RWPE1 (cell line): ENCODE measurements around the gene VPS37C.

Experiments used
- CTCF ChIA-PET: fragments of 350-600 bp; sonication (Branson Sonifier 250); formaldehyde crosslinking; extraction: SDS; loops from one replicate; lab custom pipeline; 2021; lab: Yijun Ruan, JAX
- POLR2A ChIA-PET: fragments of 400-600 bp; formaldehyde crosslinking; extraction: SDS; loops from one replicate; lab custom pipeline; 2020; ENCODE audit warnings: antibody characterized with exemption; ENCODE audit not compliant: low non-redundant PET; lab: Yijun Ruan, JAX
- DNase-seq: peaks from one replicate; pipeline ENCODE4 v3.0.0; 2012; ENCODE audit warnings: low spot score
- H3K27ac ChIP-seq: fragments of 450-650 bp; 2 replicates; pipeline ENCODE4 v1.5.1; 2017
- TF ChIP-seq, protein P1 (sequence below): fragments of 450-650 bp; conservative IDR thresholded peaks from 2 replicates; pipeline ENCODE4 v1.5.1; 2017; ENCODE audit warnings: low read depth, mild to moderate bottlenecking

The VPS37C gene

GRCh38 chr11:61174273-61174672 is 13.0 kb upstream of the VPS37C start:
- ChIA-PET CTCF (interaction anchor here (0.6 to 1.2 kb wide), 5 partner anchors 122 to 465 kb away, joined by 3 to 6 read pairs (median 4); no protein-coding TSS in a partner anchor), POLR2A (no interaction called here)
- no peak for DNase-seq
- no peak overlapping the region for H3K27ac ChIP-seq
- TF ChIP-seq, protein P1, sequence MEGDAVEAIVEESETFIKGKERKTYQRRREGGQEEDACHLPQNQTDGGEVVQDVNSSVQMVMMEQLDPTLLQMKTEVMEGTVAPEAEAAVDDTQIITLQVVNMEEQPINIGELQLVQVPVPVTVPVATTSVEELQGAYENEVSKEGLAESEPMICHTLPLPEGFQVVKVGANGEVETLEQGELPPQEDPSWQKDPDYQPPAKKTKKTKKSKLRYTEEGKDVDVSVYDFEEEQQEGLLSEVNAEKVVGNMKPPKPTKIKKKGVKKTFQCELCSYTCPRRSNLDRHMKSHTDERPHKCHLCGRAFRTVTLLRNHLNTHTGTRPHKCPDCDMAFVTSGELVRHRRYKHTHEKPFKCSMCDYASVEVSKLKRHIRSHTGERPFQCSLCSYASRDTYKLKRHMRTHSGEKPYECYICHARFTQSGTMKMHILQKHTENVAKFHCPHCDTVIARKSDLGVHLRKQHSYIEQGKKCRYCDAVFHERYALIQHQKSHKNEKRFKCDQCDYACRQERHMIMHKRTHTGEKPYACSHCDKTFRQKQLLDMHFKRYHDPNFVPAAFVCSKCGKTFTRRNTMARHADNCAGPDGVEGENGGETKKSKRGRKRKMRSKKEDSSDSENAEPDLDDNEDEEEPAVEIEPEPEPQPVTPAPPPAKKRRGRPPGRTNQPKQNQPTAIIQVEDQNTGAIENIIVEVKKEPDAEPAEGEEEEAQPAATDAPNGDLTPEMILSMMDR: no peak

DNA sequence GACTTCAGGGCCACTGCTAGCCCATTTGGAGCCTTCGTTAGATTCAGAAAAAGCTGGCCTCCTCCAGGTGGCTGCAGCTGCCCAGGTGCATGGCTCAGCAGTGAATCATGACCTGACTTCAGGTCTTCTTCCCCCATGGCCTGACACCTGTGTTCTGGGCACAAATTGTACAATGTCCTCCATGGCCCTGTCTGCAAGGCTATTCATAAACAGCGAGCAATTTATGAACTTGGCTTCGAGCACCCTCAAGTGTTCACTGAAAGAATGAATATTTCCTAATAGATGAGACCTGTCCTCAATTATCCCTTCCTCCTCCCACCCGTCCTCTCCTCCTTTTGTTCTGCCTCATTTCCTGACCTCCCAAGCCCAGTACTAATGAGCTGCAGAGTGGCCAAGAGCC is 12.2 kb upstream of the VPS37C start:
- ChIA-PET CTCF (interaction anchor here (0.6 to 1.2 kb wide), 5 partner anchors 123 to 466 kb away, joined by 3 to 6 read pairs (median 4); no protein-coding TSS in a partner anchor), POLR2A (no interaction called here)
- TF ChIP-seq, protein P1: no peak
- DNase-seq: no peak
- no peak overlapping the region for H3K27ac ChIP-seq

- ChIA-PET CTCF (no interaction called here), POLR2A (no interaction called here)
- DNase-seq: no peak
- TF ChIP-seq, protein P1: no peak
- no peak overlapping the region for H3K27ac ChIP-seq
Observed at GRCh38 chr11:61172888-61173287, 11.7 kb upstream of the VPS37C start.

DNA sequence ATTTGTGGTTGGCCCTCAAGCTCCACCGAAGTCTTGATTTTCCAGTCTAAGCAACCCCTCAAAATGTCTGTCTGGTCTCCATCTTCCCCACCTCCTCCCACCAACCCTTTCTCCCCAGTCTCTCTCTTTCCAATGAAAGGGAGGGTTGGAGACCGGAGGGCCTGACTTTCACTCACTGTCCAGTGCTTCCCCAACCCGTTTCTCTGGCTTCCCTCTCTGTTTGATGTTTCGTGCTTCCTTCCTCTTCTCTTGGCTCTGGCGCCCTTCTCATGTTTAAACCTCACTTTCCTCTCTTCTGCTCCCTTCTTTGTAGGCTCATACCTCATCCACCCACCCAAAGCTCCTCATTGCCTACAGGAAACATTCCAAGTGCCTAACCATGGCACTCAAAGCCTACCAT is 11.1 kb upstream of the VPS37C start:
- TF ChIP-seq, protein P1: no peak
- CTCF ChIA-PET: no interaction called here
- no peak for DNase-seq
- POLR2A ChIA-PET: no interaction called here
- no peak overlapping the region for H3K27ac ChIP-seq

DNA sequence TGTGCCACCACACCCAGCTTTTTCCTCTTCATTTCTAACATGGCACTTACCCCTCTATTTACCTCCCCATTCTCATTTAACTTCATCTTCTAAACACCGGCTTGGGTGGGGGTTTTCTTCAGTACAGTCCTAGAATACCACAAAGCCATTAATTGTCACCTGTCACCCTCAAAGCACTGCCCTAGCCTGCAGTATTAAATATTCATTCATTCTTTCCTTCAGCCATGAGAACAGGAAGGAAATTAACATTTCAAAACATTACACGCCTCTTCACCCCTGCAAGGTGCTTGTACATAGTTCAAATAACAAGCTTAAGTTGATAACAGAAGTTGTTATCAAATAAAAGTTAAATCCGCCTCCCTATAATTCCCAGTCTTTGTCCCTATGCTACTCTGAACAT is 10.7 kb upstream of the VPS37C start:
- no peak overlapping the region for H3K27ac ChIP-seq
- ChIA-PET POLR2A (no interaction called here), CTCF (no interaction called here)
- DNase-seq: no peak
- TF ChIP-seq, protein P1: no peak

- DNase-seq: no peak
- H3K27ac ChIP-seq: no peak overlapping the region
- ChIA-PET POLR2A (no interaction called here), CTCF (interaction anchor here (1.3 kb wide), 1 partner anchor 271 kb away, joined by 3 read pairs; no protein-coding TSS in a partner anchor)
- TF ChIP-seq, protein P1: no peak
Observed at GRCh38 chr11:61170566-61170965, 9.3 kb upstream of the VPS37C start.
